Measurements from ENCODE around the gene CBX4.

- TF ChIP-seq POLR2AphosphoS5 (IDR thresholded peaks at IDR 0.05; ENCODE audit: low read depth, low read length), result no peak
- TF ChIP-seq REST (IDR thresholded peaks at IDR 0.05; ENCODE audit: insufficient read depth in 1 of 2, low read depth in 2 of 2, low read length in 2 of 2), result no peak
- no peak for TF ChIP-seq SIN3A (IDR thresholded peaks at IDR 0.05; ENCODE audit: borderline replicate concordance, insufficient read depth, low read length)
These were observed 48.2 kb downstream of the CBX4 start for GRCh38 chr17:79790805-79791734.
